ENCODE data around the gene USP46. TPM values are rescaled to one million over a fixed set of nuclear protein-coding genes. Genes with fewer than 3 reads are reported as not detected.

Gene USP46
- total RNA-seq, 1 experiment from 2014 or later: 48.1 TPM

DNA sequence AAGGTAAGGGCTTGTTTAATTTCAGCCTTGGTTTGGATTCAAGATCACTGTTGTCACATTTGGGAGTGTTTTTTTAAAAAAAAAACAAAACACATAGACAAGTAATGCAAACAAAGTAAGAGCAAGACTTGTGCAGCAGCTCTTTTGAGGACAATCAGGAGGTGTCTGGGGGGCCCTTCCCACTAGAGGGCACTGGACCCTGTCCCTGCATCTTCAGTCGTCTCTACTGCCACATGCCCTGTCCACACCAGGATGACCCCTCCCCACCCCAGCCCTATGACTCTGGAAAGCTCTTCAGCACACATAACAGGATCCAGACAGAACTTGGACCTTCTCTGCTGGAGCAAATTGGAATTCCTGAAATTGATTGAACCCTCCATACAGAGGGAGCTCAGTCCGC lies 71.0 kb downstream of the USP46 start:
- Mint-ChIP-seq H3K4me1 (peaks cover 24% of the 10 kb centered on the region), H3K9me3 (no peaks in the 10 kb centered on the region), H3K27ac (no peak overlapping the region), H3K27me3 (ENCODE audit: low read depth) (no peaks in the 10 kb centered on the region), H3K36me3 (peaks cover 8% of the 10 kb centered on the region), H3K4me3 (no peak overlapping the region)
- TF ChIP-seq ETV6 (CRISPR knock-in tag; IDR thresholded peaks at IDR 0.05) (0 out of 2 replicates have a peak, but pooled peaks have one; percentile 33), MAX (CRISPR knock-in tag; IDR thresholded peaks at IDR 0.05) (peak; percentile 48; the same call in 1 of the 2 replicates)
- TF ChIP-seq, protein P1, sequence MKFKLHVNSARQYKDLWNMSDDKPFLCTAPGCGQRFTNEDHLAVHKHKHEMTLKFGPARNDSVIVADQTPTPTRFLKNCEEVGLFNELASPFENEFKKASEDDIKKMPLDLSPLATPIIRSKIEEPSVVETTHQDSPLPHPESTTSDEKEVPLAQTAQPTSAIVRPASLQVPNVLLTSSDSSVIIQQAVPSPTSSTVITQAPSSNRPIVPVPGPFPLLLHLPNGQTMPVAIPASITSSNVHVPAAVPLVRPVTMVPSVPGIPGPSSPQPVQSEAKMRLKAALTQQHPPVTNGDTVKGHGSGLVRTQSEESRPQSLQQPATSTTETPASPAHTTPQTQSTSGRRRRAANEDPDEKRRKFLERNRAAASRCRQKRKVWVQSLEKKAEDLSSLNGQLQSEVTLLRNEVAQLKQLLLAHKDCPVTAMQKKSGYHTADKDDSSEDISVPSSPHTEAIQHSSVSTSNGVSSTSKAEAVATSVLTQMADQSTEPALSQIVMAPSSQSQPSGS (CRISPR knock-in tag; IDR thresholded peaks at IDR 0.05; ENCODE audit: borderline replicate concordance, low read depth): no peak
- TF ChIP-seq, protein P2, sequence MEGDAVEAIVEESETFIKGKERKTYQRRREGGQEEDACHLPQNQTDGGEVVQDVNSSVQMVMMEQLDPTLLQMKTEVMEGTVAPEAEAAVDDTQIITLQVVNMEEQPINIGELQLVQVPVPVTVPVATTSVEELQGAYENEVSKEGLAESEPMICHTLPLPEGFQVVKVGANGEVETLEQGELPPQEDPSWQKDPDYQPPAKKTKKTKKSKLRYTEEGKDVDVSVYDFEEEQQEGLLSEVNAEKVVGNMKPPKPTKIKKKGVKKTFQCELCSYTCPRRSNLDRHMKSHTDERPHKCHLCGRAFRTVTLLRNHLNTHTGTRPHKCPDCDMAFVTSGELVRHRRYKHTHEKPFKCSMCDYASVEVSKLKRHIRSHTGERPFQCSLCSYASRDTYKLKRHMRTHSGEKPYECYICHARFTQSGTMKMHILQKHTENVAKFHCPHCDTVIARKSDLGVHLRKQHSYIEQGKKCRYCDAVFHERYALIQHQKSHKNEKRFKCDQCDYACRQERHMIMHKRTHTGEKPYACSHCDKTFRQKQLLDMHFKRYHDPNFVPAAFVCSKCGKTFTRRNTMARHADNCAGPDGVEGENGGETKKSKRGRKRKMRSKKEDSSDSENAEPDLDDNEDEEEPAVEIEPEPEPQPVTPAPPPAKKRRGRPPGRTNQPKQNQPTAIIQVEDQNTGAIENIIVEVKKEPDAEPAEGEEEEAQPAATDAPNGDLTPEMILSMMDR (IDR thresholded peaks at IDR 0.05): peak; percentile 45; the same call in 1 of the 2 replicates
- DNase-seq (ENCODE audit: low spot score): peak; percentile 64
- POLR2A ChIA-PET: interaction anchor here (0.6 to 1.2 kb wide), 5 partner anchors 124 to 286 kb away, joined by 3 to 4 read pairs (median 3); no protein-coding TSS in a partner anchor
- peak; percentile 88 for ATAC-seq
- CTCF ChIA-PET: interaction anchor here (0.5 to 3.2 kb wide), 42 partner anchors 9 to 397 kb away, joined by 3 to 24 read pairs (median 5); partner anchors contain the start of gene USP46

DNA sequence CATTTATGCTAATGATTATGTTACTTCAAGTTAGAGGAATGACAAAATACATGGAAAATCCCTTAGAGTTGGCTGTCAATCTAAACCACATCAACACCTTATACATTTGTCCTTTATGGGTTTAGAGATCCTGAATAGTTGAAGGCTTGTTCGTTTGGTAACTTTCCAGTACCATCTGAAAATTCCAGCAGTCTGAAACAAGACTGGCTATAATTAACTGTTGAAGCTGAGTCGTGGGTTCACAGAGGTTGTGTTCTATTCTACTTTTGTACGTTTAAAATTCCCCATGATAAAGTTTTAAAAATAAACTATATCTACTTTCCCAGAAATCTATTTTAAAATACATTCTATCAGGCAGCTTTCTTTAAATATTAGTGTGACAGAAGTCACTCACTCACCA lies 73.0 kb downstream of the USP46 start:
- Mint-ChIP-seq H3K36me3 (no peaks in the 10 kb centered on the region), H3K4me1 (peaks cover 15% of the 10 kb centered on the region), H3K27me3 (ENCODE audit: low read depth) (no peaks in the 10 kb centered on the region), H3K4me3 (no peak overlapping the region), H3K9me3 (no peaks in the 10 kb centered on the region), H3K27ac (no peak overlapping the region)
- ChIA-PET POLR2A (no interaction called here), CTCF (interaction anchor here (2.7 kb wide), 1 partner anchor 72 kb away, joined by 17 read pairs; the partner anchor contains the start of gene USP46)
- DNase-seq (ENCODE audit: low spot score): no peak
- ATAC-seq: no peak
- no peak for TF ChIP-seq ZNF121 (CRISPR knock-in tag; IDR thresholded peaks at IDR 0.05)
- TF ChIP-seq ZNF416 (CRISPR knock-in tag; IDR thresholded peaks at IDR 0.05): no peak
- no peak for TF ChIP-seq NR1H2 (CRISPR knock-in tag; IDR thresholded peaks at IDR 0.05)
- no peak for TF ChIP-seq FOXJ3 (CRISPR knock-in tag; IDR thresholded peaks at IDR 0.05; ENCODE audit: borderline replicate concordance)
- TF ChIP-seq ZNF219 (CRISPR knock-in tag; IDR thresholded peaks at IDR 0.05; ENCODE audit: borderline replicate concordance): no peak
- TF ChIP-seq ZNF317 (CRISPR knock-in tag; IDR thresholded peaks at IDR 0.05; ENCODE audit: borderline replicate concordance, low read depth): no peak
- TF ChIP-seq PRDM15 (CRISPR knock-in tag; IDR thresholded peaks at IDR 0.05): no peak
- no peak for TF ChIP-seq NR2C2 (CRISPR knock-in tag; IDR thresholded peaks at IDR 0.05)
- TF ChIP-seq, protein P3, sequence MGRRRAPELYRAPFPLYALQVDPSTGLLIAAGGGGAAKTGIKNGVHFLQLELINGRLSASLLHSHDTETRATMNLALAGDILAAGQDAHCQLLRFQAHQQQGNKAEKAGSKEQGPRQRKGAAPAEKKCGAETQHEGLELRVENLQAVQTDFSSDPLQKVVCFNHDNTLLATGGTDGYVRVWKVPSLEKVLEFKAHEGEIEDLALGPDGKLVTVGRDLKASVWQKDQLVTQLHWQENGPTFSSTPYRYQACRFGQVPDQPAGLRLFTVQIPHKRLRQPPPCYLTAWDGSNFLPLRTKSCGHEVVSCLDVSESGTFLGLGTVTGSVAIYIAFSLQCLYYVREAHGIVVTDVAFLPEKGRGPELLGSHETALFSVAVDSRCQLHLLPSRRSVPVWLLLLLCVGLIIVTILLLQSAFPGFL (CRISPR knock-in tag; IDR thresholded peaks at IDR 0.05; ENCODE audit: borderline replicate concordance): no peak

DNA sequence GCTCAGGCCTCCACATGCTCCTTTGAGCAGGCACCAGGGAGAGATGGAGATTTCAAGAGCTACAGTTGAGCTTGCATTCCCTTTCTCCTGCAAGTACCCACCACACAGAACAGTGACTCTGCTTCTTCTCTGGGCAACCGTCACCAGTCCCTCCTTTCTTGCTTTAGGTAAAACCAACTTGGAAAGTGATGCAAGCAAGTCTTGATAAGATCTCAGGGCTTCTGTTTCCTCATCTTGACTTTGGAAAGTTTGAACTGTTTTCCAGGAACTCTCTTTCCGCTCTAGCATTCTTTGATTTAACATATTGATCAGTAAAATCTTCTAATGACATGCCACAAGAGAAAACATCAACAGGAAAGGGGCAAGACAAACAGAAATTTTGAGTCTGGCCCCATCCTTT lies 73.7 kb downstream of the USP46 start:
- Mint-ChIP-seq H3K4me1 (peaks cover 15% of the 10 kb centered on the region), H3K27me3 (ENCODE audit: low read depth) (no peaks in the 10 kb centered on the region), H3K27ac (peak overlapping the region; percentile 84), H3K36me3 (no peaks in the 10 kb centered on the region), H3K4me3 (no peak overlapping the region), H3K9me3 (no peaks in the 10 kb centered on the region)
- ChIA-PET CTCF (interaction anchor here (1.3 kb wide), 1 partner anchor 40 kb away, joined by 6 read pairs; no protein-coding TSS in a partner anchor), POLR2A (no interaction called here)
- DNase-seq (ENCODE audit: low spot score) (no peak), ATAC-seq (no peak)
- TF ChIP-seq ATF3 (CRISPR knock-in tag; conservative IDR thresholded peaks at IDR 0.05) (no peak), JUN (CRISPR knock-in tag; IDR thresholded peaks at IDR 0.05) (no peak), TEAD4 (CRISPR knock-in tag; IDR thresholded peaks at IDR 0.05) (no peak), OVOL2 (CRISPR knock-in tag; IDR thresholded peaks at IDR 0.05; ENCODE audit: borderline replicate concordance) (no peak), ZNF671 (CRISPR knock-in tag; IDR thresholded peaks at IDR 0.05) (no peak)
- TF ChIP-seq, protein P4, sequence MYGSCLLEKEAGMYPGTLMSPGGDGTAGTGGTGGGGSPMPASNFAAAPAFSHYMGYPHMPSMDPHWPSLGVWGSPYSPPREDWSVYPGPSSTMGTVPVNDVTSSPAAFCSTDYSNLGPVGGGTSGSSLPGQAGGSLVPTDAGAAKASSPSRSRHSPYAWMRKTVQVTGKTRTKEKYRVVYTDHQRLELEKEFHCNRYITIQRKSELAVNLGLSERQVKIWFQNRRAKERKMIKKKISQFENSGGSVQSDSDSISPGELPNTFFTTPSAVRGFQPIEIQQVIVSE (CRISPR knock-in tag; IDR thresholded peaks at IDR 0.05; ENCODE audit: borderline replicate concordance): no peak
- TF ChIP-seq, protein P5, sequence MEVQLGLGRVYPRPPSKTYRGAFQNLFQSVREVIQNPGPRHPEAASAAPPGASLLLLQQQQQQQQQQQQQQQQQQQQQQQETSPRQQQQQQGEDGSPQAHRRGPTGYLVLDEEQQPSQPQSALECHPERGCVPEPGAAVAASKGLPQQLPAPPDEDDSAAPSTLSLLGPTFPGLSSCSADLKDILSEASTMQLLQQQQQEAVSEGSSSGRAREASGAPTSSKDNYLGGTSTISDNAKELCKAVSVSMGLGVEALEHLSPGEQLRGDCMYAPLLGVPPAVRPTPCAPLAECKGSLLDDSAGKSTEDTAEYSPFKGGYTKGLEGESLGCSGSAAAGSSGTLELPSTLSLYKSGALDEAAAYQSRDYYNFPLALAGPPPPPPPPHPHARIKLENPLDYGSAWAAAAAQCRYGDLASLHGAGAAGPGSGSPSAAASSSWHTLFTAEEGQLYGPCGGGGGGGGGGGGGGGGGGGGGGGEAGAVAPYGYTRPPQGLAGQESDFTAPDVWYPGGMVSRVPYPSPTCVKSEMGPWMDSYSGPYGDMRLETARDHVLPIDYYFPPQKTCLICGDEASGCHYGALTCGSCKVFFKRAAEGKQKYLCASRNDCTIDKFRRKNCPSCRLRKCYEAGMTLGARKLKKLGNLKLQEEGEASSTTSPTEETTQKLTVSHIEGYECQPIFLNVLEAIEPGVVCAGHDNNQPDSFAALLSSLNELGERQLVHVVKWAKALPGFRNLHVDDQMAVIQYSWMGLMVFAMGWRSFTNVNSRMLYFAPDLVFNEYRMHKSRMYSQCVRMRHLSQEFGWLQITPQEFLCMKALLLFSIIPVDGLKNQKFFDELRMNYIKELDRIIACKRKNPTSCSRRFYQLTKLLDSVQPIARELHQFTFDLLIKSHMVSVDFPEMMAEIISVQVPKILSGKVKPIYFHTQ (CRISPR knock-in tag; IDR thresholded peaks at IDR 0.05): no peak
